Activated CD4-positive, alpha-beta memory T cell treated with anti-CD3 and anti-CD28 coated beads for 36 hours (primary cell): ENCODE data around the gene IGLL1. TPM values are rescaled to one million over a fixed set of nuclear protein-coding genes. Genes with fewer than 3 reads are reported as not detected.
"Not testable (repeated sequence)": the region's sequence is repeated elsewhere in the genome, so short reads cannot be mapped to it uniquely, and the experiment has no call there.

Experiments
- CTCF ChIA-PET: fragments of 350-600 bp; sonication (Branson Sonifier 250); formaldehyde crosslinking; loops from one replicate; lab custom pipeline; 2021; ENCODE audit warnings: antibody characterized with exemption, inconsistent platforms; lab: Charles Lee
- POLR2A ChIA-PET: fragments of 350-600 bp; sonication (Branson Sonifier 250); formaldehyde crosslinking; loops from one replicate; lab custom pipeline; 2021; ENCODE audit warnings: antibody characterized with exemption; lab: Charles Lee
- DNase-seq: peaks from one replicate; pipeline ENCODE4 v3.0.0-alpha.2; 2020
- H3K27ac Mint-ChIP-seq: one replicate; pipeline ENCODE4 v1.8.0; 2021; ENCODE audit warnings: mixed read lengths
- H3K27me3 Mint-ChIP-seq: one replicate; pipeline ENCODE4 v1.8.0; 2021; ENCODE audit warnings: mixed read lengths
- H3K36me3 Mint-ChIP-seq: one replicate; pipeline ENCODE4 v1.8.0; 2021; ENCODE audit warnings: mixed read lengths
- H3K4me1 Mint-ChIP-seq: one replicate; pipeline ENCODE4 v1.8.0; 2021; ENCODE audit warnings: low read depth, mixed read lengths
- H3K4me3 Mint-ChIP-seq: one replicate; pipeline ENCODE4 v1.8.0; 2021; ENCODE audit warnings: mild to moderate bottlenecking, mixed read lengths
- H3K9me3 Mint-ChIP-seq: one replicate; pipeline ENCODE4 v1.8.0; 2021; ENCODE audit warnings: mixed read lengths
- intact Hi-C: fragments of 100-400 bp; cut with micrococcal nuclease; formaldehyde crosslinking; loops from one replicate; pipeline ENCODE4 v1.15.1; 2023
- total RNA-seq, 2 experiments: library from RNA; stranded (reverse); gene quantifications; one replicate each; pipeline ENCODE4 v1.2.3, GENCODE V29; 2021

Gene IGLL1
- total RNA-seq, 2 experiments from 2014 or later = not detected

DNA sequence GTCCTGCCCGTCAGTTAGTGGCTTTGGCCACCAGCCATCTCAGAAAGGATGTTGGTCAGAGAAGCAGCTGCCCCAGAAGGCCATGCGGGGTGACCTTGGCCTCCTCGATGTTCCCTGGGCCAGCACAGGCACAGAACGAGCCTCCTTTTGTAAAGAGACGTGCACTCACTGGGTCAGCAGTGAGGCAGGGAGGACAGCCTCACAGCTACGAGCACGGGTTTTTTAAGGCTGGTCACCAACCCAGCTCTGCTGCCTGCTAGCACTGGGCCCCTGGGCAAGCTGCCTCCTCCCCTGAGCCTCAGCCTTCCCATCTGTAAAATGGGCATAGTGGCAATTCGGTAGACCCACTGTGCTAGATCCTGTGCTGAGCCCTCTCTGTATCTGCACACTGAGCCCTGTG is 10.8 kb downstream of the IGLL1 start:
- H3K4me1 Mint-ChIP-seq = peaks cover 9% of the 10 kb centered on the region
- intact Hi-C loops = no loop called here
- ChIA-PET CTCF (no interaction called here), POLR2A (no interaction called here)
- no peak overlapping the region for H3K27ac Mint-ChIP-seq
- no peak for DNase-seq
- peaks cover 22% of the 10 kb centered on the region for H3K27me3 Mint-ChIP-seq
- no peaks in the 10 kb centered on the region for H3K9me3 Mint-ChIP-seq
- H3K36me3 Mint-ChIP-seq = no peaks in the 10 kb centered on the region
- H3K4me3 Mint-ChIP-seq = no peak overlapping the region

GRCh38 chr22:23566705-23567475 is 13.2 kb downstream of the IGLL1 start:
- Mint-ChIP-seq H3K4me1 (peaks cover 9% of the 10 kb centered on the region), H3K27ac (no peak overlapping the region), H3K27me3 (peaks cover 28% of the 10 kb centered on the region), H3K9me3 (no peaks in the 10 kb centered on the region), H3K4me3 (no peak overlapping the region), H3K36me3 (no peaks in the 10 kb centered on the region)
- ChIA-PET CTCF (interaction anchor here (0.7 kb wide), 1 partner anchor 21 kb away, joined by 3 read pairs; no protein-coding TSS in a partner anchor), POLR2A (no interaction called here)
- no peak for DNase-seq
- intact Hi-C loops = no loop called here

DNA sequence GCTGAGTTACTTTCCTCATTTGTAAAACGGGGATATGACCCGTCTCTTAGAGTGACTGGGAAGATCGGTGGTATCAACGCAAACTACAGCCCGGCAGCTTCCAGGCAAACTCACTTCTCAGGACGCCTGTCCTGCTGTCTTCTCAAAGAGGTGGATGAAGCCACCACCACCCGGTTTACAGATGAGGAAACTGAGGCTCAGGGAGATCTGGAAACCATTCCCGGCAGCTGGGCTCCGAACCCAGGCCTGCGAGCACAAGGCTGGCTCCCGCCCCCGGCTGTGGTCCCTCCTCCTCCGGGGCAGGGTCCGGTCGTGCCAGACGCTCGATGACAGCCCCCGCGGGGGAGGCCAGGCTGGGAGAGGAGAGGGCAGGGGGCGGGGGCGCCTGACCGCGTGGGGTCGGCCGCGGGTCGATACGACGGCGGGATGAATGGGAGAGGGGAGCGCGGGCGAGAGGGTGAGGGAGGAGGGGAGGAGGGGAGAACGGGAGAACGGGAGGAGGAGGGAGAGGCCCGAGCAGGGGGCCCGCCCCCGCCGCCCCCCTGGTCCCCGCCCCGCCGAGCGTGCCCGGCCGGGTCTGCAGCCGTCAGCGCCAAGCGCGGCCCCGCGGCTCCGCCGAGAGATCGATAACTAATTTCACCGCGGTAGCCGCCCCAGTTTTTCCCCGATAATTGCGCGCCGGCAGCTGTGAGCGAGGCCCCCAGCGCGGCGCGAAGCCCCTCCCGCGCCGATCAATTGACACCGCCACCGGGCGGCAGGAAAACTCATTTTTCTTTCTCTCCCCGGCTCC is 14.0 kb downstream of the IGLL1 start:
- ChIA-PET CTCF (no interaction called here), POLR2A (no interaction called here)
- Mint-ChIP-seq H3K4me3 (peak overlapping the region; percentile 60), H3K4me1 (peaks cover 9% of the 10 kb centered on the region), H3K9me3 (no peaks in the 10 kb centered on the region), H3K36me3 (no peaks in the 10 kb centered on the region), H3K27me3 (peaks cover 28% of the 10 kb centered on the region), H3K27ac (no peak overlapping the region)
- intact Hi-C loops = no loop called here
- DNase-seq = no peak

DNA sequence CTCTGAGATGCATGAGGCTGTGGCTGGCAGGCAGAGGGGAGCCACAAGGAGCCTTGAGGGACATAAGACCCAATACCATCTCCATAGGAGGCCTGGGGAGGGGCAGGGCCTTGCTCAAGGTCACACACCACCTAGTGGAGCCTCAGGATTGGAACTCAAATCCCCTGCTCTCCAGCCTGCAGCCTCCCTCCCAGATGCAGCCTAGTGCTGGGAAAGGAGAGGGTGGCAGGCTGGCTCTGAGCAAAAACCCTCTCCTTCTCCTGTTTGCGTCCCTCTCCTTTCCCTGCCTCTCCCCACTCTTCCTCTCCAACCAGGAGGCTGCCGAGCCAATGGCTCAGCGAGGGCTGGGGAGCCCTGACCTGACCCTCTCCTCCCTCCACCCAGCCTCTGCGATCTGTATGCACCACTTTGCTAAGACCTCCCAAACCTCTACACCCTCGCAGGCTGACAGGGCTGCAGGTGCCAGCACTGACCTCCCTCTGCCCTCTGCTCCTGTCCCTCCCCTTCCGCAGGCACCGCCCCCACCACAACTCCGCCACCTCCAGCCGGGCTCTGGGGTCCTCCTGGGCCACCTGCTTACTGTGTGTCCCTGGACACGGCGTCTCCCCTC is 14.7 kb downstream of the IGLL1 start:
- Mint-ChIP-seq H3K4me3 (peak overlapping the region; percentile 60), H3K27ac (no peak overlapping the region), H3K27me3 (peaks cover 28% of the 10 kb centered on the region), H3K9me3 (no peaks in the 10 kb centered on the region), H3K4me1 (peaks cover 9% of the 10 kb centered on the region), H3K36me3 (no peaks in the 10 kb centered on the region)
- DNase-seq = peak; percentile 14
- intact Hi-C loops = no loop called here
- POLR2A ChIA-PET = no interaction called here
- CTCF ChIA-PET = interaction anchor here (0.6 kb wide), 1 partner anchor 24 kb away, joined by 3 read pairs; no protein-coding TSS in a partner anchor

- no peak overlapping the region for H3K27ac Mint-ChIP-seq
- CTCF ChIA-PET = no interaction called here
- peaks cover 28% of the 10 kb centered on the region for H3K27me3 Mint-ChIP-seq
- no peaks in the 10 kb centered on the region for H3K9me3 Mint-ChIP-seq
- no peak overlapping the region for H3K4me3 Mint-ChIP-seq
- no peaks in the 10 kb centered on the region for H3K36me3 Mint-ChIP-seq
- H3K4me1 Mint-ChIP-seq = peaks cover 9% of the 10 kb centered on the region
- POLR2A ChIA-PET = no interaction called here
- no peak for DNase-seq
- intact Hi-C loops = no loop called here
These were observed 15.8 kb downstream of the IGLL1 start for GRCh38 chr22:23564276-23564675.

DNA sequence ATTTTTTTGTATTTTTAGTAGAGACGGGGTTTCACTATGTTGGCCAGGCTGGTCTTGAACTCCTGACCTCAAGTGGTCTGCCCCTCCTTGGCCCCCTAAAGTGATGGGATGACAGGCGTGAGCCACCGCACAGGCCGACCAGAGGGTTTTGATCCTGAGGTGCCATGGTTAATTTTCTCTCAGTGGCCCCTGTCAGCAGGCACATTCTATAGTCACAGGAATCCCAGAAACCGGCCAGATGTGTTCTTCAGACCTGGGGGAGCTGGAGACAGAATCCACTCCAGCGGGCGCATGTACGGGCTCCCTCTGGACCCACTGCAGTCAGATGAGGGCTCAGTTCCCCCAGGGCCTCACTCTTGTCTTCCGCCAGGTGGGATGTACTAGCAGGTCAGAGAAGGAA is 17.0 kb downstream of the IGLL1 start:
- Mint-ChIP-seq H3K27ac (no peak overlapping the region), H3K4me1 (peaks cover 9% of the 10 kb centered on the region), H3K4me3 (no peak overlapping the region), H3K36me3 (no peaks in the 10 kb centered on the region), H3K9me3 (no peaks in the 10 kb centered on the region), H3K27me3 (peaks cover 29% of the 10 kb centered on the region)
- no peak for DNase-seq
- CTCF ChIA-PET = no interaction called here
- intact Hi-C loops = no loop called here
- POLR2A ChIA-PET = no interaction called here

- H3K4me3 Mint-ChIP-seq = no peak overlapping the region
- peaks cover 24% of the 10 kb centered on the region for H3K27me3 Mint-ChIP-seq
- ChIA-PET CTCF (interaction anchor here (0.6 to 0.7 kb wide), 2 partner anchors 144 to 186 kb away, joined by 3 to 7 read pairs; no protein-coding TSS in a partner anchor), POLR2A (no interaction called here)
- no peaks in the 10 kb centered on the region for H3K9me3 Mint-ChIP-seq
- intact Hi-C loops = no loop called here
- H3K36me3 Mint-ChIP-seq = no peaks in the 10 kb centered on the region
- DNase-seq = no peak
- no peak overlapping the region for H3K27ac Mint-ChIP-seq
- peaks cover 9% of the 10 kb centered on the region for H3K4me1 Mint-ChIP-seq
These were observed 17.9 kb downstream of the IGLL1 start for GRCh38 chr22:23562186-23562585.

DNA sequence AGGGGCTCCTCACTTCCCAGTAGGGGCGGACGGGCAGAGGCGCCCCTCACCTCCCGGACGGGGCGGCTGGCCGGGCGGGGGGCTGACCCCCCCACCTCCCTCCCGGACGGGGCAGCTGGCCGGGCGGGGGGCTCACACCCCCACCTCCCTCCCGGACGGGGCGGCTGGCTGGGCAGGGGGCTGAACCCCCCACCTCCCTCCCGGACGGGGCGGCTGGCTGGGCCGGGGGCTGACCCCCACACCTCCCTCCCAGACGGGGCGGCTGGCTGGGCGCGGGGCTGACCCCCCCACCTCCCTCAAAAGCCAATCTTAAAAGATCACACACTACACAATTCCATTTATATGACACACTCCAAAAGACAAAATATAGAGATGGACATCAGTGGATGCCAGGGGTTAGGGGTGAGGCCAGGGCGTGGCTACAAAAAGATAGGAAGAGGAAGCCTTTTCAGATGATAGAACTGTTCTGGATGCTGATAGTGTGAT is 19.0 kb downstream of the IGLL1 start:
- H3K4me1 Mint-ChIP-seq, intact Hi-C loops, DNase-seq, POLR2A ChIA-PET, CTCF ChIA-PET, H3K9me3 Mint-ChIP-seq, H3K36me3 Mint-ChIP-seq, H3K27ac Mint-ChIP-seq, H3K4me3 Mint-ChIP-seq: not testable (repeated sequence)
- H3K27me3 Mint-ChIP-seq = peaks cover 19% of the 10 kb centered on the region

GRCh38 chr22:23560215-23560614 is 19.9 kb downstream of the IGLL1 start:
- peaks cover 13% of the 10 kb centered on the region for H3K27me3 Mint-ChIP-seq
- H3K9me3 Mint-ChIP-seq, H3K27ac Mint-ChIP-seq, H3K36me3 Mint-ChIP-seq, H3K4me3 Mint-ChIP-seq, CTCF ChIA-PET, intact Hi-C loops, H3K4me1 Mint-ChIP-seq, DNase-seq, POLR2A ChIA-PET: not testable (repeated sequence)

DNA sequence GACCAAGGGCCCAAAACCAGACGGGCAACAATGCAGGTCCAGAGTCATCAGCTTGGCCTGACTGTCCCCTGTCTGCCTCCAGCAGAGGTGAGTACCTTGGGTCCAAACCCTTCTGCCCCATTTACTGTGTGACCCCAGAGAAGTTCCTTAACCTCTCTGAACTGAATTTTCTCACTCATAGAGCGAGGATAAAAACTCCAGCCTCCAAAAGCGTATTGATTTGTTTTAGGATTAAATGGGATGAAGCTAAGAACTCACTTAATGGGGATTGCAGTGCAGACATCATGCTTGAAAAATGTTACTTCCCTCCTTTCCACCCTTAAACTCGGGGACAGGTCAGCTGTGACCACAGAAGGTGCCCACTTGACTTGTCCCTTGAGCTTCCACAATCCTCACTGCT is 22.6 kb downstream of the IGLL1 start:
- Mint-ChIP-seq H3K9me3 (no peaks in the 10 kb centered on the region), H3K27ac (no peak overlapping the region), H3K4me1 (no peaks in the 10 kb centered on the region), H3K4me3 (no peak overlapping the region), H3K36me3 (no peaks in the 10 kb centered on the region), H3K27me3 (peaks cover 5% of the 10 kb centered on the region)
- intact Hi-C loops = no loop called here
- CTCF ChIA-PET = interaction anchor here (1.0 to 1.1 kb wide), 2 partner anchors 34 to 288 kb away, joined by 3 read pairs; no protein-coding TSS in a partner anchor
- POLR2A ChIA-PET = no interaction called here
- no peak for DNase-seq

- no peak for DNase-seq
- ChIA-PET POLR2A (no interaction called here), CTCF (interaction anchor here (1.0 to 1.1 kb wide), 2 partner anchors 34 to 289 kb away, joined by 3 read pairs; no protein-coding TSS in a partner anchor)
- Mint-ChIP-seq H3K4me3 (no peak overlapping the region), H3K36me3 (no peaks in the 10 kb centered on the region), H3K27me3 (peaks cover 2% of the 10 kb centered on the region), H3K9me3 (no peaks in the 10 kb centered on the region), H3K27ac (no peak overlapping the region), H3K4me1 (no peaks in the 10 kb centered on the region)
- intact Hi-C loops = no loop called here
These were observed 23.1 kb downstream of the IGLL1 start for GRCh38 chr22:23557036-23557435.
